CD14-positive monocyte (primary cell): ENCODE measurements around the gene GP9. TPM values are rescaled to one million over a fixed set of nuclear protein-coding genes. Genes with fewer than 3 reads are reported as not detected.
A peak's percentile ranks its signal among the peaks of the same experiment; 100 is the strongest.
"Not testable (repeated sequence)": the region's sequence is repeated elsewhere in the genome, so short reads cannot be mapped to it uniquely, and the experiment has no call there.

Experiments
- DNase-seq, 3 donors: peaks; one replicate each; pipeline ENCODE4 v3.0.0-alpha.2; 2011 to 2022
- H2AFZ ChIP-seq: 2 replicates; pipeline ENCODE4 v1.6.0; 2012; ENCODE audit warnings: mild to moderate bottlenecking, low read depth, low read length, inconsistent platforms; ENCODE audit not compliant: insufficient read depth, poor library complexity, severe bottlenecking
- H3K27ac ChIP-seq, 2 donors: 1 replicate in 1 of 2; 2 replicates in 1 of 2; pipeline ENCODE4 v1.5.1; 2012 to 2013; ENCODE audit warnings: low read length in 2 of 2, control low read depth in 1 of 2, inconsistent platforms in 1 of 2, low read depth in 1 of 2, mild to moderate bottlenecking in 1 of 2
- H3K27me3 ChIP-seq, 2 donors: one replicate each; pipeline versions ENCODE4 v1.6.0 to v1.6.1; 2011 to 2013; ENCODE audit warnings: low read length in 2 of 2; ENCODE audit not compliant: control insufficient read depth in 2 of 2, insufficient read depth in 2 of 2
- H3K36me3 ChIP-seq, 2 donors: replicated peaks in 1 of 2; 1 replicate in 1 of 2; 2 replicates in 1 of 2; pipeline versions ENCODE4 v1.5.1 to v1.6.1; 2012 to 2013; ENCODE audit warnings: low read length in 2 of 2, control low read depth in 1 of 2, inconsistent platforms in 1 of 2, mild to moderate bottlenecking in 1 of 2; ENCODE audit not compliant: insufficient read depth in 2 of 2, control insufficient read depth in 1 of 2
- H3K4me1 ChIP-seq, 2 donors: 1 replicate in 1 of 2; 2 replicates in 1 of 2; pipeline versions ENCODE4 v1.5.1 to v1.6.1; 2012 to 2013; ENCODE audit warnings: low read length in 2 of 2, control low read depth in 1 of 2, inconsistent platforms in 1 of 2, mild to moderate bottlenecking in 1 of 2, moderate library complexity in 1 of 2; ENCODE audit not compliant: insufficient read depth in 2 of 2, control insufficient read depth in 1 of 2
- H3K4me2 ChIP-seq: replicated peaks from 2 replicates; pipeline ENCODE3; 2012; ENCODE audit warnings: low read length, moderate library complexity, mild to moderate bottlenecking; ENCODE audit not compliant: poor library complexity, severe bottlenecking; ENCODE audit errors: extremely low read depth
- H3K4me3 ChIP-seq, 3 experiments: fragments of 200-600 bp in 1 of 3; sonication (generic) in 1 of 3; replicated peaks in 1 of 3; 1 replicate in 2 of 3; 2 replicates in 1 of 3; pipeline ENCODE4 v1.5.1; 2011 to 2013; ENCODE audit warnings: low read length in 3 of 3, mild to moderate bottlenecking in 3 of 3, control low read depth in 2 of 3, low read depth in 2 of 3, inconsistent platforms in 1 of 3, moderate library complexity in 1 of 3
- H3K79me2 ChIP-seq: 2 replicates; pipeline ENCODE4 v1.6.0; 2012; ENCODE audit warnings: mild to moderate bottlenecking, control low read depth, inconsistent platforms, low read length, moderate library complexity; ENCODE audit not compliant: insufficient read depth
- H3K9ac ChIP-seq: 2 replicates; pipeline ENCODE4 v1.6.0; 2017; ENCODE audit warnings: low read length, mild to moderate bottlenecking; ENCODE audit not compliant: insufficient read depth, poor library complexity, severe bottlenecking
- H3K9me3 ChIP-seq, 2 donors: replicated peaks in 1 of 2; 1 replicate in 1 of 2; 2 replicates in 1 of 2; pipeline versions ENCODE4 v1.5.1 to v1.6.1; 2012 to 2013; ENCODE audit warnings: low read length in 2 of 2, control low read depth in 1 of 2; ENCODE audit not compliant: control insufficient read depth in 1 of 2, insufficient read depth in 1 of 2
- H4K20me1 ChIP-seq: 2 replicates; pipeline ENCODE4 v1.6.0; 2012; ENCODE audit warnings: mild to moderate bottlenecking, low read length, control low read depth, moderate library complexity; ENCODE audit not compliant: insufficient read depth
- H3K27ac Mint-ChIP-seq, 7 donors: one replicate each; pipeline ENCODE4 v1.8.0; 2020; ENCODE audit warnings: mild to moderate bottlenecking in 7 of 7, mixed read lengths in 7 of 7, moderate library complexity in 6 of 7, inconsistent platforms in 2 of 7
- H3K27me3 Mint-ChIP-seq, 3 donors: one replicate each; pipeline ENCODE4 v1.8.0; 2021 to 2022; ENCODE audit warnings: low read depth in 3 of 3, mild to moderate bottlenecking in 3 of 3, mixed read lengths in 3 of 3, moderate library complexity in 3 of 3, inconsistent platforms in 1 of 3
- H3K36me3 Mint-ChIP-seq, 2 donors: one replicate each; pipeline ENCODE4 v1.8.0; 2020; ENCODE audit warnings: mixed read lengths in 2 of 2, inconsistent platforms in 1 of 2, mild to moderate bottlenecking in 1 of 2
- H3K4me1 Mint-ChIP-seq: one replicate; pipeline ENCODE4 v1.8.0; 2020; ENCODE audit warnings: mild to moderate bottlenecking, mixed read lengths
- H3K4me3 Mint-ChIP-seq, 2 donors: one replicate each; pipeline ENCODE4 v1.8.0; 2020; ENCODE audit warnings: mild to moderate bottlenecking in 2 of 2, mixed read lengths in 2 of 2, moderate library complexity in 1 of 2
- H3K9me3 Mint-ChIP-seq, 7 donors: one replicate each; pipeline ENCODE4 v1.8.0; 2020 to 2022; ENCODE audit warnings: mixed read lengths in 7 of 7, mild to moderate bottlenecking in 6 of 7, moderate library complexity in 6 of 7, inconsistent platforms in 2 of 7
- WGBS: methylation state at CpG from one replicate; pipeline ENCODE4 v1.1.5; 2013; ENCODE audit warnings: missing lambda C conversion rate; ENCODE audit not compliant: insufficient coverage; 5-methylcytosine and 5-hydroxymethylcytosine counted together
- intact Hi-C, 2 donors: fragments of 100-400 bp; cut with micrococcal nuclease; formaldehyde crosslinking; loops; one replicate each; pipeline versions ENCODE4 v1.15.0 to v1.15.1; 2023
- polyA plus RNA-seq, 3 donors: library from polyadenylated mRNA; depleted of rRNA in 1 of 3; unstranded in 2 of 3; stranded (reverse) in 1 of 3; fragments of 300-500 nt in 2 of 3; fragments of >200 nt in 1 of 3; fragmentation: Illumina TruSeq in 2 of 3; gene quantifications; 1 replicate in 2 of 3; 2 replicates in 1 of 3; pipeline ENCODE4 v1.2.3, GENCODE V29; 2012 to 2021
- TF ChIP-seq, protein P1 (sequence below): fragments of 200-600 bp; IDR thresholded peaks from one replicate; pipeline ENCODE4 v1.8.0; 2022; ENCODE audit warnings: antibody characterized with exemption, mild to moderate bottlenecking

The GP9 gene
- polyA plus RNA-seq, 3 donors = 0.74 to 2.7 TPM; not detected in 1

GRCh38 chr3:129065016-129065719 is 4.6 kb downstream of the GP9 start:
- Histone ChIP-seq H3K4me2 (no peak overlapping the region), H3K4me3 (no peak overlapping the region), H3K4me1 (peaks cover 9 to 15% of the 10 kb centered on the region in 2 donors), H3K79me2 (no peaks in the 10 kb centered on the region), H3K9me3 (peaks cover 0 to 4% of the 10 kb centered on the region in 2 donors), H3K27me3 (peaks cover 0 to 3% of the 10 kb centered on the region in 2 donors), H4K20me1 (no peaks in the 10 kb centered on the region), H3K36me3 (no peaks in the 10 kb centered on the region), H3K9ac (no peak overlapping the region), H3K27ac (no peak overlapping the region), H2AFZ (no peak overlapping the region)
- intact Hi-C loops = no loop called here
- peaks cover 5 to 11% (median 9%) of the 10 kb centered on the region in 3 donors for H3K27me3 Mint-ChIP-seq
- peaks cover 12% of the 10 kb centered on the region for H3K4me1 Mint-ChIP-seq
- 94% methylated on average over 8 of the region's 14 CpGs for WGBS
- TF ChIP-seq, protein P1, sequence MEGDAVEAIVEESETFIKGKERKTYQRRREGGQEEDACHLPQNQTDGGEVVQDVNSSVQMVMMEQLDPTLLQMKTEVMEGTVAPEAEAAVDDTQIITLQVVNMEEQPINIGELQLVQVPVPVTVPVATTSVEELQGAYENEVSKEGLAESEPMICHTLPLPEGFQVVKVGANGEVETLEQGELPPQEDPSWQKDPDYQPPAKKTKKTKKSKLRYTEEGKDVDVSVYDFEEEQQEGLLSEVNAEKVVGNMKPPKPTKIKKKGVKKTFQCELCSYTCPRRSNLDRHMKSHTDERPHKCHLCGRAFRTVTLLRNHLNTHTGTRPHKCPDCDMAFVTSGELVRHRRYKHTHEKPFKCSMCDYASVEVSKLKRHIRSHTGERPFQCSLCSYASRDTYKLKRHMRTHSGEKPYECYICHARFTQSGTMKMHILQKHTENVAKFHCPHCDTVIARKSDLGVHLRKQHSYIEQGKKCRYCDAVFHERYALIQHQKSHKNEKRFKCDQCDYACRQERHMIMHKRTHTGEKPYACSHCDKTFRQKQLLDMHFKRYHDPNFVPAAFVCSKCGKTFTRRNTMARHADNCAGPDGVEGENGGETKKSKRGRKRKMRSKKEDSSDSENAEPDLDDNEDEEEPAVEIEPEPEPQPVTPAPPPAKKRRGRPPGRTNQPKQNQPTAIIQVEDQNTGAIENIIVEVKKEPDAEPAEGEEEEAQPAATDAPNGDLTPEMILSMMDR = no peak
- H3K9me3 Mint-ChIP-seq = peaks cover 6 to 16% (median 14%) of the 10 kb centered on the region in 7 donors
- peaks cover 0 to 3% of the 10 kb centered on the region in 2 donors for H3K36me3 Mint-ChIP-seq
- no peak for DNase-seq
- no peak overlapping the region for H3K4me3 Mint-ChIP-seq
- H3K27ac Mint-ChIP-seq = peak overlapping the region in 2 of 7 donors; percentile 9 to 10

- no peak overlapping the region for H3K9ac ChIP-seq
- Mint-ChIP-seq H3K9me3 (peaks cover 6 to 16% (median 14%) of the 10 kb centered on the region in 7 donors), H3K27me3 (peaks cover 5 to 12% (median 11%) of the 10 kb centered on the region in 3 donors), H3K4me3 (no peak overlapping the region), H3K4me1 (peaks cover 10% of the 10 kb centered on the region), H3K36me3 (peaks cover 0 to 3% of the 10 kb centered on the region in 2 donors), H3K27ac (no peak overlapping the region)
- no peak overlapping the region for H3K4me2 ChIP-seq
- H3K79me2 ChIP-seq = no peaks in the 10 kb centered on the region
- WGBS = 94% methylated on average over 3 of the region's 4 CpGs
- H3K4me3 ChIP-seq = no peak overlapping the region
- no peak overlapping the region for H2AFZ ChIP-seq
- intact Hi-C loops = no loop called here
- H3K9me3 ChIP-seq = peaks cover 0 to 4% of the 10 kb centered on the region in 2 donors
- DNase-seq = no peak
- no peaks in the 10 kb centered on the region for H3K36me3 ChIP-seq
- TF ChIP-seq, protein P1 = no peak
- peaks cover 4 to 10% of the 10 kb centered on the region in 2 donors for H3K4me1 ChIP-seq
- H3K27me3 ChIP-seq = peaks cover 0 to 3% of the 10 kb centered on the region in 2 donors
- H3K27ac ChIP-seq = no peak overlapping the region
- H4K20me1 ChIP-seq = no peaks in the 10 kb centered on the region
These were observed 5.1 kb downstream of the GP9 start for GRCh38 chr3:129065720-129066073.

GRCh38 chr3:129067719-129068118 is 7.1 kb downstream of the GP9 start:
- Mint-ChIP-seq H3K27me3 (peaks cover 6 to 16% (median 11%) of the 10 kb centered on the region in 3 donors), H3K4me3 (peak overlapping the region; percentile 64 to 65), H3K9me3 (peaks cover 6 to 16% (median 14%) of the 10 kb centered on the region in 7 donors)
- H3K4me1 ChIP-seq, H3K9me3 ChIP-seq, H3K27ac ChIP-seq, H3K36me3 Mint-ChIP-seq, intact Hi-C loops, H3K4me3 ChIP-seq, H3K27ac Mint-ChIP-seq, H3K79me2 ChIP-seq, H3K9ac ChIP-seq, H3K27me3 ChIP-seq, H2AFZ ChIP-seq, DNase-seq, H3K4me1 Mint-ChIP-seq, H3K36me3 ChIP-seq, H4K20me1 ChIP-seq: not testable (repeated sequence)
- no CpG with 5 or more reads among the region's 7 CpGs for WGBS
- H3K4me2 ChIP-seq = peak overlapping the region; percentile 70
